ENCODE measurements around the gene SULT1E1.

GRCh38 chr4:69860521-69861298, 765 bp upstream of the SULT1E1 start:
- TF ChIP-seq CTCF (IDR thresholded peaks at IDR 0.05; ENCODE audit: low read length) (no peak), EZH2 (optimal IDR thresholded peaks at IDR 0.05; ENCODE audit: low read depth, low read length) (no peak)
